GM06990 (cell line): Measurements from ENCODE around the gene GUCA2B.

Source experiments
- DNase-seq: peaks from one replicate; pipeline ENCODE4 v3.0.0-alpha.2; 2011; ENCODE audit not compliant: insufficient read length; ENCODE audit errors: extremely low read depth
- H3K27me3 ChIP-seq: replicated peaks from 2 replicates; pipeline ENCODE4 v1.6.0; 2011; ENCODE audit warnings: low read length; ENCODE audit not compliant: control insufficient read depth, insufficient read depth
- H3K36me3 ChIP-seq: 2 replicates; pipeline ENCODE4 v1.5.1; 2011; ENCODE audit warnings: low read length; ENCODE audit not compliant: control insufficient read depth, insufficient read depth
- H3K4me3 ChIP-seq: replicated peaks from 2 replicates; pipeline ENCODE4 v1.5.1; 2011; ENCODE audit warnings: low read depth, mild to moderate bottlenecking, control low read depth, low read length
- CTCF ChIP-seq: IDR thresholded peaks from 2 replicates; pipeline ENCODE4 v1.5.1; 2011; ENCODE audit warnings: low read length, control low read depth, mild to moderate bottlenecking, inconsistent platforms; ENCODE audit not compliant: insufficient read depth, poor library complexity, severe bottlenecking

Gene GUCA2B

GRCh38 chr1:42195841-42196240 is 42.6 kb downstream of the GUCA2B start:
- Histone ChIP-seq H3K4me3 (no peak overlapping the region), H3K36me3 (peaks cover 2% of the 10 kb centered on the region), H3K27me3 (no peaks in the 10 kb centered on the region)
- no peak for TF ChIP-seq CTCF
- no peak for DNase-seq

- Histone ChIP-seq H3K27me3 (no peaks in the 10 kb centered on the region), H3K36me3 (peaks cover 2% of the 10 kb centered on the region), H3K4me3 (no peak overlapping the region)
- DNase-seq, result no peak
- TF ChIP-seq CTCF, result no peak
These were observed 45.0 kb downstream of the GUCA2B start for GRCh38 chr1:42198251-42198650.

GRCh38 chr1:42201986-42202385 is 48.8 kb downstream of the GUCA2B start:
- H3K36me3 ChIP-seq, result no peaks in the 10 kb centered on the region; the same call in 1 of the 2 replicates
- no peak for DNase-seq
- no peak for TF ChIP-seq CTCF
- H3K4me3 ChIP-seq, result no peak overlapping the region
- H3K27me3 ChIP-seq, result no peaks in the 10 kb centered on the region
